ENCODE results near the gene OGA.

Gene OGA

DNA sequence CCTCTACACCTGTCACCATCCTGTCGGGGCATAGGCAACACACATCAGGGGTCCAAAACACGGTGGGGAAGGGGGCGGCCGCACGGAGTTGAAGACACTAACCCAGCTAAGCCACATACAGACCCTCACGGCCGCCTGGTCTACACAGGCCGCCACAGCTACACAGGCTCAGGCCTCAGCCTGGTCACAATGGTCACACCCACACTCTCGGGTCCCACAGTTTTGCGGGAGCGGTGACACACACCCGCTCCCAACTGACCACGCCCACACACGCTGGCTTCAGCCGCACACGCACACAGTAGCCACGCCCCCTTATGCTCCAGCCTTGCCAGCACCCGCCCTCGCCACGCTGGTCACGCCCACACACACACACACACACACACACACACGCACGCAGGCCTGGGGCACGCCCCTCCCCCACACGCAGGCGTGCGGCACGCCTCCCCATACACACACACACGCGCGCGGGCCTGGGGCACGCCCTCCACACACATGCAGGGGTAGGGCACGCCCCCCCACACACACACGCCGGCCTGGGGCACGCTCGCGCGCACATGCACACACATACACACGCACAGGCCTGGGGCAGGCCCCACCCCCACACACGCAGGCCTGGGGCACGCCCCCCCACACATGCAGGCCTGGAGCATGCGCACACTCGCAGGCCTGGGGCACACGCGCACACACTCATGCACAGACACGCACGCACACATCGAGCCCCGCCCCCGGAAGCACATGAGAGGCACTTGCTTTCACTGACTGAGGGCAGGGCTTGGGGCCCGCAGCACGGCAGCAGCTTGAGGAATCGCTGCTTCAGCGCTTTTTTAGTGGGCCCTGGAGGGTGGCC, 12.3 kb upstream of the OGA start:
- peak overlapping the region; percentile 75 for H3K4me3 ChIP-seq (ENCODE audit: low read depth, low read length)
- TF ChIP-seq CTCF (IDR thresholded peaks at IDR 0.05; ENCODE audit: borderline replicate concordance, insufficient read depth, low read depth, low read length) = no peak

- no peak for TF ChIP-seq CTCF (IDR thresholded peaks at IDR 0.05; ENCODE audit: borderline replicate concordance, insufficient read depth, low read depth, low read length)
- peak overlapping the region; percentile 75 for H3K4me3 ChIP-seq (ENCODE audit: low read depth, low read length)
Observed at GRCh38 chr10:101829561-101830315, 11.5 kb upstream of the OGA start.

DNA sequence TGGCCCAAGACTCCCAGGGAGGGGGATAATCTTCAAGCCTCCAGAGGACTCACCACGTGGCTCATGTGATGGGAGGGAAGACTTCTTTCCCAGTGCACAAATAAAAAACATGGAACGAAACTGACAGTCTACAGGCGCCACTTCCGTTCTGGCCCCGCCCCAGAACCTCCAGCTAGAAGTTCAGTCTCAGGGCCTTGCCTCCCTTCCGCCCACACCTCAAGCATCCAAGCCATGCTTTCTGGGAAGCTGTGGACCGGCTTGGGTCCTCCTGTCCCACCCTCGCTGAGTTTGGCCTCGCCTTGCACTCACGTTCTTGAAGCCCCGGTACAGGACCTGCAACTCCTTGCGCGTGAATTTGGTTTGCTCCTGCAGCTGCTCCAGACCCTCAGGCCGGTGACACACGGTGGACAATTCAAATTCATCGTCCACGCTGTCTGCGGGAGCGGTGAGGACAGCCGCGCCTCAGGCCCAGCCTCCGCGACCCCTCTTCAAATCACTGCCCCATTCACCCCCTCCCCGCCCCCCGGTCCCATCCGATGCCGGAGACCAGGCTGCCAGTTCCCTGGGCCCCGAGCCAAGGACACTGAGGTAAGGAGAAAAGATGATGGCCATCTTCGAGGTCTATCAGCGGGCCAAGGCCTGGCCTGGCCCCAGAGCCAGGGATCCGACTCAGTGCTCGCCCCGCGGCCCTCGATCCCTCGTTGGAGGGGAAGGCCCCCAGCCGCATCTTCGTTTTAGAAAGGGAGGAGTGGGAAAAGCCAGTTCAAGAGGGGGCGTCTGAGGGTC, 10.7 kb upstream of the OGA start:
- no peak for TF ChIP-seq CTCF (IDR thresholded peaks at IDR 0.05; ENCODE audit: borderline replicate concordance, insufficient read depth, low read depth, low read length)
- no peak overlapping the region for H3K4me3 ChIP-seq (ENCODE audit: low read depth, low read length)

DNA sequence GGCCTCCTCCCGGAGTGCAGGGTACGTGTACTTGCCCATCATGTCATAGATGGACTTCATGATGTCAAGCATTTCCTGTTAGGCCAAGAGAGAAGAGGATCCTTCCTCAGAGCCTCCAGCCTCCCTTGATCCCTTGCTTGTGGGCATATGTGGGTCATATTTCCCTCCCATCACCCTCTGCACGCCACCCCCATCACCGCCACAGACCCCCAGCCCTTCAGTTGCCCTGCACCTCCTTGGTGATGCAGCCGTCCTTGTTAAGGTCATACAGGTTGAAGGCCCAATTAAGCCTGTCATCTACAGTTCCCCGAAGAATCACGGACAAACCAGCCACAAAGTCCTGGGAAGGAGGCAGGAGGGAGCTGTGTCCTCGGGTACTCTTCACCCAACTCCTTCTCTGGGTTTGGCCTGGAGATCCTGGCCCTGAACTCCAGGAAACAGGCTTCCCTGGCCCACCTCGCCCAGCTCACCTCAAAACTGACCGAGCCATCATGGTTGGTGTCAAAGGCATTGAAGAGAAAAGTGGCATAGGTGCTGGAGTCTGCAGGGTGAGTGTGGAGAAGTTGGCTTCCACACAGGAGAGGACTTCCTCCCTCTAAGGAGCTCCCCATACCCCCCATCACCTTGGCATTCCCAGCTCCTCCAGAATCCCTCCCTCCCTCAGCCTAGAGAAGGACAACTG, 9.8 kb upstream of the OGA start:
- no peak for TF ChIP-seq CTCF (IDR thresholded peaks at IDR 0.05; ENCODE audit: borderline replicate concordance, insufficient read depth, low read depth, low read length)
- H3K4me3 ChIP-seq (ENCODE audit: low read depth, low read length) = no peak overlapping the region

DNA sequence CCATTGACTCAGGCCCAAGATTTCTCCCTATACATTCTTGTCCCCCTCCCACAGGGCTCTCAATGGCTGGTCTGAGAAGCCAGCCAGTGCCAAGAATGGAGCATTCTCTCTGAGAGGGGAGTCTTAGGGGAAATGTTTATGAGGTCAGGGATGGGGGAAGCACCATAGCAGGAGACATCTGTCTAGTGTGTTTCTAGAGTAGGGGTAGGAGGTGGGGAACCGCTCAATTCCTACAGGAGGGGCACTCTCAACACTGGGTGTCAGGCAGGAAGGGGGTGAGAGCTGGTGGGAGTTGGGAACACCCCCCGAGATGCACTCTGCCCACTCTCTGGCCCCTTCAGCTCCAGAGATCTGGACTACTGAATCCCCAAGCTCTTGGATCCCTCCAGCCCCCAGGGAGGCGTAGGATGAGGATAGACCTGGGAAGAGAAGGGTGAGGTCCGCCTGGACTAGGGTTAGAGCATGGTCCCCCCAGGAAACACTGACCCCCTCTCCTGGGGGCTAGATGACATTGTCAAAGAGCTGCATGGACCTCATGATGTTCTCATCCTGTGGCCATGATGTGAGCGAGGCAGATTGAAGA, 8.7 kb upstream of the OGA start:
- no peak for TF ChIP-seq CTCF (IDR thresholded peaks at IDR 0.05; ENCODE audit: borderline replicate concordance, insufficient read depth, low read depth, low read length)
- H3K4me3 ChIP-seq (ENCODE audit: low read depth, low read length) = no peak overlapping the region

DNA sequence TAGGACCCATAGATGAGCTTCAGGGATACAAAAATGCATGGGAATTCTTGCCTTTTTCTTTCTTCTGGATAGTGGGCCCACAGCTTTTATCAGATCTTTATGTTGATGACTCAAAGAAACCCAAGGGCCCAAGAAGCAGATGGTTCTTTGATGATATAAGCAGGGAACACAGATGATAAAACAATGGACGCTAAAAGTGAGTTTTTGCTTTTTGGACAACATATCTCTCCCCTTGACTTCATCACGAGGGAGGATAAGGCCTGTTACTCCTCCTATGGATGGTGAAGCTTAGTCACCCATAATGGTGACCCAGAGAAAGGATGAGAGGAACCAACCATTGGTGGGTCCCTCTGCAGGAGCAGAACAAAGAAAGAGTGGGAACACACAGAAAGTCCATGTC, 6.5 kb upstream of the OGA start:
- no peak overlapping the region for H3K4me3 ChIP-seq (ENCODE audit: low read depth, low read length)

More for the DNA sequence above, 6.5 kb upstream of the OGA start:
- TF ChIP-seq CTCF (IDR thresholded peaks at IDR 0.05; ENCODE audit: borderline replicate concordance, insufficient read depth, low read depth, low read length) = no peak

Measured in GM12875 (cell line).